Ishikawa (cell line): ENCODE data around the gene CIBAR2.

ENCODE experiments used
- CREB1 ChIP-seq: IDR thresholded peaks from 2 replicates; pipeline ENCODE4 v1.6.1; 2012; ENCODE audit warnings: low read depth
- EP300 ChIP-seq: IDR thresholded peaks from 2 replicates; pipeline ENCODE4 v1.6.1; 2012; ENCODE audit warnings: borderline replicate concordance
- FOXM1 ChIP-seq: IDR thresholded peaks from 2 replicates; pipeline ENCODE4 v1.6.1; 2012; ENCODE audit warnings: low read depth, borderline replicate concordance
- MAX ChIP-seq: IDR thresholded peaks from 2 replicates; pipeline ENCODE4 v1.6.1; 2012
- RAD21 ChIP-seq: IDR thresholded peaks from 2 replicates; pipeline ENCODE4 v1.6.1; 2012; ENCODE audit warnings: low read depth
- REST ChIP-seq: IDR thresholded peaks from 2 replicates; pipeline ENCODE4 v1.6.1; 2012; ENCODE audit warnings: low read depth, mild to moderate bottlenecking
- USF1 ChIP-seq: IDR thresholded peaks from 2 replicates; pipeline ENCODE4 v1.6.1; 2012
- YY1 ChIP-seq: IDR thresholded peaks from 2 replicates; pipeline ENCODE4 v1.6.1; 2012; ENCODE audit warnings: low read depth

- TF ChIP-seq RAD21: no peak
- no peak for TF ChIP-seq EP300
- TF ChIP-seq YY1: no peak
- TF ChIP-seq CREB1: no peak
- no peak for TF ChIP-seq USF1
- no peak for TF ChIP-seq MAX
- no peak for TF ChIP-seq FOXM1
- no peak for TF ChIP-seq REST
These were observed 40.0 kb downstream of the CIBAR2 start for GRCh38 chr16:85072076-85072860.
